GM23338 (cell line): Measurements from ENCODE around the gene ZNF324. TPM values are rescaled to one million over a fixed set of nuclear protein-coding genes. Genes with fewer than 3 reads are reported as not detected.

Experiments used
- ATAC-seq: fragments of 200-7000 bp; cut with Tn5 transposase; 3 replicates; pipeline ENCODE4 v1.9.1; 2020
- DNase-seq: peaks from one replicate; pipeline ENCODE4 v3.0.0-alpha.2; 2015; ENCODE audit warnings: low spot score
- H2AFZ ChIP-seq: fragments of 200-600 bp; sonication (generic); 2 replicates; pipeline ENCODE4 v1.8.0; 2016; ENCODE audit warnings: antibody characterized with exemption, mild to moderate bottlenecking, moderate library complexity
- H3F3A ChIP-seq: fragments of 200-600 bp; sonication (generic); replicated peaks from 2 replicates; pipeline ENCODE4 v1.8.0; 2017; ENCODE audit warnings: antibody characterized with exemption, mixed run types, low read depth
- H3K27ac ChIP-seq: fragments of 200-600 bp; sonication (generic); 2 replicates; pipeline ENCODE4 v1.6.1; 2016; ENCODE audit warnings: low read depth
- H3K27me3 ChIP-seq: fragments of 200-600 bp; sonication (generic); 2 replicates; pipeline ENCODE4 v1.8.0; 2016; ENCODE audit warnings: mild to moderate bottlenecking, mixed run types, moderate library complexity; ENCODE audit not compliant: insufficient read depth
- H3K36me3 ChIP-seq: fragments of 200-600 bp; sonication (generic); 2 replicates; pipeline ENCODE4 v1.8.0; 2016; ENCODE audit warnings: mild to moderate bottlenecking; ENCODE audit not compliant: insufficient read depth
- H3K4me1 ChIP-seq: fragments of 200-600 bp; sonication (generic); 2 replicates; pipeline ENCODE4 v1.8.0; 2016; ENCODE audit warnings: mild to moderate bottlenecking, moderate library complexity; ENCODE audit not compliant: insufficient read depth
- H3K4me2 ChIP-seq: fragments of 200-600 bp; sonication (generic); 2 replicates; pipeline ENCODE4 v1.7.1; 2017; ENCODE audit warnings: mixed run types
- H3K4me3 ChIP-seq: fragments of 200-600 bp; sonication (generic); 2 replicates; pipeline ENCODE4 v1.6.1; 2016; ENCODE audit warnings: mixed run types
- H3K79me2 ChIP-seq: fragments of 200-600 bp; sonication (generic); replicated peaks from 2 replicates; pipeline ENCODE4 v1.8.0; 2017; ENCODE audit warnings: mild to moderate bottlenecking; ENCODE audit not compliant: insufficient read depth
- H3K9me2 ChIP-seq: fragments of 200-600 bp; sonication (generic); 2 replicates; pipeline ENCODE4 v1.8.0; 2017; ENCODE audit not compliant: insufficient read depth
- H4K20me1 ChIP-seq: fragments of 200-600 bp; sonication (generic); replicated peaks from 2 replicates; pipeline ENCODE4 v1.8.0; 2017; ENCODE audit warnings: mild to moderate bottlenecking; ENCODE audit not compliant: insufficient read depth
- H3K27ac Mint-ChIP-seq: 2 replicates; pipeline ENCODE4 v1.8.0; 2020; ENCODE audit warnings: inconsistent platforms, mild to moderate bottlenecking, moderate library complexity, mixed read lengths
- H3K27me3 Mint-ChIP-seq: 3 replicates; pipeline ENCODE4 v1.8.0; 2022; ENCODE audit warnings: low read depth, mild to moderate bottlenecking, moderate library complexity, mixed read lengths, inconsistent platforms; ENCODE audit not compliant: insufficient read depth, poor library complexity
- H3K36me3 Mint-ChIP-seq: 3 replicates; pipeline ENCODE4 v1.8.0; 2021; ENCODE audit warnings: low read depth, mild to moderate bottlenecking, inconsistent platforms, moderate library complexity, mixed read lengths
- H3K4me1 Mint-ChIP-seq: 3 replicates; pipeline ENCODE4 v1.8.0; 2020; ENCODE audit warnings: mild to moderate bottlenecking, inconsistent platforms, mixed read lengths
- H3K4me3 Mint-ChIP-seq: 3 replicates; pipeline ENCODE4 v1.8.0; 2021; ENCODE audit warnings: moderate library complexity, mild to moderate bottlenecking, inconsistent platforms, mixed read lengths
- H3K9me3 Mint-ChIP-seq: 3 replicates; pipeline ENCODE4 v1.8.0; 2020; ENCODE audit warnings: moderate library complexity, mild to moderate bottlenecking, inconsistent platforms, mixed read lengths
- CREB1 ChIP-seq: fragments of 250-450 bp; sonication (Bioruptor Pico); IDR thresholded peaks from 2 replicates; pipeline ENCODE4 v1.5.0; 2020; ENCODE audit warnings: low read depth, mild to moderate bottlenecking, moderate library complexity
- EZH2 ChIP-seq: fragments of 200-600 bp; sonication (generic); IDR thresholded peaks from one replicate; pipeline ENCODE4 v1.8.0; 2017; ENCODE audit warnings: antibody characterized with exemption, mild to moderate bottlenecking, low read depth; ENCODE audit not compliant: unreplicated experiment
- EZH2phosphoT487 ChIP-seq: fragments of 200-600 bp; sonication (generic); IDR thresholded peaks from one replicate; pipeline ENCODE4 v1.8.1; 2018; ENCODE audit warnings: antibody characterized with exemption; ENCODE audit not compliant: unreplicated experiment
- NANOG ChIP-seq: IDR thresholded peaks from 2 replicates; pipeline ENCODE4 v1.6.1; 2016; ENCODE audit warnings: antibody characterized with exemption, borderline replicate concordance
- POLR2AphosphoS5 ChIP-seq: IDR thresholded peaks from 2 replicates; pipeline ENCODE4 v1.6.1; 2016; ENCODE audit warnings: antibody characterized with exemption, low read depth
- STAT1 ChIP-seq: IDR thresholded peaks from one replicate; pipeline ENCODE4 v1.6.1; 2016; ENCODE audit warnings: antibody characterized with exemption; ENCODE audit not compliant: unreplicated experiment
- ZNF331 ChIP-seq: fragments of 250-450 bp; sonication (Bioruptor Pico); IDR thresholded peaks from 2 replicates; pipeline ENCODE4 v1.5.0; 2020; ENCODE audit warnings: low read depth, mild to moderate bottlenecking, moderate library complexity
- polyA plus RNA-seq: library from polyadenylated mRNA; unstranded; fragments of >200 nt; fragmentation: Nextera tagmentation; extraction: Ambion mirVana; gene quantifications from 2 replicates; pipeline ENCODE4 v1.2.1, GENCODE V29; 2016
- total RNA-seq: library from RNA; depleted of rRNA; stranded (reverse); fragments of >200 nt; shearing (Covaris generic); gene quantifications from 2 replicates; pipeline ENCODE4 v1.2.3, GENCODE V29; 2014
- TF ChIP-seq, protein P1 (sequence below), 2 experiments: fragments of 200-600 bp in 1 of 2; sonication (generic) in 1 of 2; conservative IDR thresholded peaks; 2 replicates each; pipeline versions ENCODE4 v1.5.1 to v1.6.1; 2016 to 2017; ENCODE audit warnings: antibody characterized with exemption in 2 of 2, low read depth in 2 of 2, mild to moderate bottlenecking in 2 of 2, moderate library complexity in 1 of 2
- TF ChIP-seq, protein P2 (sequence below): IDR thresholded peaks from one replicate; pipeline ENCODE4 v1.6.1; 2018; ENCODE audit warnings: antibody characterized with exemption; ENCODE audit not compliant: unreplicated experiment

Gene ZNF324
- total and polyA plus RNA-seq, 2 experiments from 2014 or later: 3.9 to 15.0 TPM

DNA sequence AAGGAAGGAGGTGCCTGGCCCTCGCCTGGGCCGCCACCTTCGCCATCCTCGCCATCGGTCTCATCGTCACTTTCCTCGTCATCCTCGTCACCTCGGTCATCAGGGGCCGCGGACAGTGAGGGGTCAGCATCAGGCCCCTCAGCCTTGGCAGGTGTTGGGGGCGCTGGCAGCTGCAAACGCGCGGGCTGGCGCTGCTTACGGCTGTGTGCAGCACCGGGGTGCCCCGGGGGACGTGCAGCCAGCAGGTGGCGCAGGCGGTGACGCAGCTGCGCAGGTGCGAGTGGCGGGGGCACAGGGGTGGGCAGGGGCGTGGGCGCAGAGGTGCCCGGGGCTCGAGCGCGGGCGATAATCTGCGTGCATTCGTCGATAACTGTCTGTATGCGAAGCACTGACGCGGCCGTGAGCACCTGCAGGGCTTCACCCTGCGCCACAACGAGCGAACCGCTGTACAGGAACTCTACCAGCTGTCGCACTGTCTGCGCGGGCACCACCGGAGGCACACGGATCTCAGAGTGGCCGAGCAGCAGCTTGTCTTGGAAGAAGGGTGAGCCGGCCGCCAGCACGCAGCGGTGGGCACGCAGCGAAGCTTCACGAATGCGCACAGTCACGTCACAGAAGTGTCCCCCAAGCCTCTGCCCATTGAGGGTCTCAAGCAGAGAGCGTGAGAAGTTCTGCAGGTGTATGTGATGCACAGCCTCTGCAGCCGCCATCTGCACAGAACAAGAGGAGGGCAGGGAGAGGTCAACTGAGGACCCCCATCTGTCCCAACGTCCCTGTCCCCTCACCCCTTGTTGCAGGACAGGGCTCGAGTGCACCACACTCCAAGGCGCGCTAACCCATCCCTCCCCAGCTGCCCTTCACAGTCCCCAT is 50.3 kb downstream of the ZNF324 start:
- H3K36me3 Mint-ChIP-seq: peaks cover 20% of the 10 kb centered on the region
- H3K27ac Mint-ChIP-seq: no peak overlapping the region
- Histone ChIP-seq H3K27ac (no peak overlapping the region), H3K36me3 (no peaks in the 10 kb centered on the region), H3K4me3 (no peak overlapping the region), H2AFZ (no peak overlapping the region), H3K9me2 (no peaks in the 10 kb centered on the region), H3K4me2 (no peak overlapping the region), H3K79me2 (peaks cover 11% of the 10 kb centered on the region; the same call in 1 of the 2 replicates), H3K27me3 (no peaks in the 10 kb centered on the region), H3F3A (peaks cover 31% of the 10 kb centered on the region), H4K20me1 (no peaks in the 10 kb centered on the region), H3K4me1 (peaks cover 36% of the 10 kb centered on the region)
- TF ChIP-seq POLR2AphosphoS5 (no peak), ZNF331 (CRISPR knock-in tag) (no peak), NANOG (no peak), CREB1 (CRISPR knock-in tag) (no peak), EZH2phosphoT487 (no peak), STAT1 (no peak), EZH2 (no peak)
- TF ChIP-seq, protein P1, sequence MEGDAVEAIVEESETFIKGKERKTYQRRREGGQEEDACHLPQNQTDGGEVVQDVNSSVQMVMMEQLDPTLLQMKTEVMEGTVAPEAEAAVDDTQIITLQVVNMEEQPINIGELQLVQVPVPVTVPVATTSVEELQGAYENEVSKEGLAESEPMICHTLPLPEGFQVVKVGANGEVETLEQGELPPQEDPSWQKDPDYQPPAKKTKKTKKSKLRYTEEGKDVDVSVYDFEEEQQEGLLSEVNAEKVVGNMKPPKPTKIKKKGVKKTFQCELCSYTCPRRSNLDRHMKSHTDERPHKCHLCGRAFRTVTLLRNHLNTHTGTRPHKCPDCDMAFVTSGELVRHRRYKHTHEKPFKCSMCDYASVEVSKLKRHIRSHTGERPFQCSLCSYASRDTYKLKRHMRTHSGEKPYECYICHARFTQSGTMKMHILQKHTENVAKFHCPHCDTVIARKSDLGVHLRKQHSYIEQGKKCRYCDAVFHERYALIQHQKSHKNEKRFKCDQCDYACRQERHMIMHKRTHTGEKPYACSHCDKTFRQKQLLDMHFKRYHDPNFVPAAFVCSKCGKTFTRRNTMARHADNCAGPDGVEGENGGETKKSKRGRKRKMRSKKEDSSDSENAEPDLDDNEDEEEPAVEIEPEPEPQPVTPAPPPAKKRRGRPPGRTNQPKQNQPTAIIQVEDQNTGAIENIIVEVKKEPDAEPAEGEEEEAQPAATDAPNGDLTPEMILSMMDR (conservative IDR thresholded peaks at IDR 0.05; ENCODE audit: low read depth in 2 of 2): peak; percentile 41 to 71
- TF ChIP-seq, protein P2, sequence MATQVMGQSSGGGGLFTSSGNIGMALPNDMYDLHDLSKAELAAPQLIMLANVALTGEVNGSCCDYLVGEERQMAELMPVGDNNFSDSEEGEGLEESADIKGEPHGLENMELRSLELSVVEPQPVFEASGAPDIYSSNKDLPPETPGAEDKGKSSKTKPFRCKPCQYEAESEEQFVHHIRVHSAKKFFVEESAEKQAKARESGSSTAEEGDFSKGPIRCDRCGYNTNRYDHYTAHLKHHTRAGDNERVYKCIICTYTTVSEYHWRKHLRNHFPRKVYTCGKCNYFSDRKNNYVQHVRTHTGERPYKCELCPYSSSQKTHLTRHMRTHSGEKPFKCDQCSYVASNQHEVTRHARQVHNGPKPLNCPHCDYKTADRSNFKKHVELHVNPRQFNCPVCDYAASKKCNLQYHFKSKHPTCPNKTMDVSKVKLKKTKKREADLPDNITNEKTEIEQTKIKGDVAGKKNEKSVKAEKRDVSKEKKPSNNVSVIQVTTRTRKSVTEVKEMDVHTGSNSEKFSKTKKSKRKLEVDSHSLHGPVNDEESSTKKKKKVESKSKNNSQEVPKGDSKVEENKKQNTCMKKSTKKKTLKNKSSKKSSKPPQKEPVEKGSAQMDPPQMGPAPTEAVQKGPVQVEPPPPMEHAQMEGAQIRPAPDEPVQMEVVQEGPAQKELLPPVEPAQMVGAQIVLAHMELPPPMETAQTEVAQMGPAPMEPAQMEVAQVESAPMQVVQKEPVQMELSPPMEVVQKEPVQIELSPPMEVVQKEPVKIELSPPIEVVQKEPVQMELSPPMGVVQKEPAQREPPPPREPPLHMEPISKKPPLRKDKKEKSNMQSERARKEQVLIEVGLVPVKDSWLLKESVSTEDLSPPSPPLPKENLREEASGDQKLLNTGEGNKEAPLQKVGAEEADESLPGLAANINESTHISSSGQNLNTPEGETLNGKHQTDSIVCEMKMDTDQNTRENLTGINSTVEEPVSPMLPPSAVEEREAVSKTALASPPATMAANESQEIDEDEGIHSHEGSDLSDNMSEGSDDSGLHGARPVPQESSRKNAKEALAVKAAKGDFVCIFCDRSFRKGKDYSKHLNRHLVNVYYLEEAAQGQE: no peak
- peaks cover 41% of the 10 kb centered on the region for H3K4me1 Mint-ChIP-seq
- peak; percentile 33 for DNase-seq
- 0 out of 3 replicates have a peak overlapping the region, but pooled peaks have one; percentile 21 for H3K4me3 Mint-ChIP-seq
- H3K27me3 Mint-ChIP-seq: peaks cover 42% of the 10 kb centered on the region
- H3K9me3 Mint-ChIP-seq: no peaks in the 10 kb centered on the region; the same call in 2 of the 3 replicates
- no peak for ATAC-seq
